ENCODE measurements around the gene PDZD2.

GRCh38 chr5:31651241-31651640, 12.3 kb downstream of the PDZD2 start:
- TF ChIP-seq POLR2A (IDR thresholded peaks at IDR 0.05; ENCODE audit: low read length) = no peak
- no peak for TF ChIP-seq GATA1 (IDR thresholded peaks at IDR 0.05; ENCODE audit: low read depth, low read length)
